PC-9 (cell line): Measurements from ENCODE around the gene CXXC5. TPM values are rescaled to one million over a fixed set of nuclear protein-coding genes. Genes with fewer than 3 reads are reported as not detected.

Experiments
- BruUV-seq: library from RNA; stranded (reverse); fragments of 400-500 nt; replicated peaks from 2 replicates; lab custom pipeline; 2021; lab: Mats Ljungman, UMichigan
- CTCF ChIA-PET: fragments of 300-600 bp; sonication (Branson Sonifier 250); formaldehyde crosslinking; loops from one replicate; lab custom pipeline; 2022; ENCODE audit warnings: antibody characterized with exemption; lab: Charles Lee
- POLR2A ChIA-PET: fragments of 300-600 bp; sonication (Branson Sonifier 250); formaldehyde crosslinking; loops from one replicate; lab custom pipeline; 2022; ENCODE audit warnings: antibody characterized with exemption; ENCODE audit not compliant: unreplicated experiment; lab: Charles Lee
- DNase-seq, 2 experiments: peaks; one replicate each; pipeline versions ENCODE4 v3.0.0 to v3.0.0-alpha.2; 2015 to 2022; ENCODE audit warnings: mixed read lengths in 1 of 2
- H2AFZ ChIP-seq: fragments of 200-600 bp; sonication (generic); 2 replicates; pipeline ENCODE4 v1.8.1; 2017; ENCODE audit warnings: antibody characterized with exemption
- H3F3A ChIP-seq: fragments of 200-600 bp; sonication (generic); 2 replicates; pipeline ENCODE4 v1.8.1; 2017; ENCODE audit warnings: antibody characterized with exemption, mild to moderate bottlenecking, low read depth; ENCODE audit not compliant: insufficient read depth
- H3K27ac ChIP-seq: fragments of 200-600 bp; sonication (generic); 2 replicates; pipeline ENCODE4 v1.6.1; 2016; ENCODE audit warnings: mixed run types
- H3K27me3 ChIP-seq: fragments of 200-600 bp; sonication (generic); 2 replicates; pipeline ENCODE4 v1.6.1; 2016; ENCODE audit warnings: low read depth, mixed run types; ENCODE audit not compliant: insufficient read depth
- H3K36me3 ChIP-seq: fragments of 200-600 bp; sonication (generic); 2 replicates; pipeline ENCODE4 v1.6.1; 2016; ENCODE audit warnings: low read depth, mixed run types
- H3K4me1 ChIP-seq: fragments of 200-600 bp; sonication (generic); replicated peaks from 2 replicates; pipeline ENCODE4 v1.6.1; 2016; ENCODE audit warnings: mixed run types; ENCODE audit not compliant: insufficient read depth
- H3K4me2 ChIP-seq: fragments of 200-600 bp; sonication (generic); 2 replicates; pipeline ENCODE4 v1.6.1; 2017; ENCODE audit warnings: mixed run types
- H3K4me3 ChIP-seq: fragments of 200-600 bp; sonication (generic); 2 replicates; pipeline ENCODE4 v1.6.1; 2016; ENCODE audit warnings: mixed run types
- H3K79me2 ChIP-seq: fragments of 200-600 bp; sonication (generic); 2 replicates; pipeline ENCODE4 v1.6.1; 2017; ENCODE audit warnings: low read depth, mixed run types
- H3K9me2 ChIP-seq: fragments of 200-600 bp; sonication (generic); 2 replicates; pipeline ENCODE4 v1.8.1; 2017; ENCODE audit warnings: mild to moderate bottlenecking; ENCODE audit not compliant: insufficient read depth
- H3K9me3 ChIP-seq: fragments of 200-600 bp; sonication (generic); 2 replicates; pipeline ENCODE4 v1.8.1; 2016; ENCODE audit warnings: low read depth; ENCODE audit not compliant: insufficient read depth
- H4K20me1 ChIP-seq: fragments of 200-600 bp; sonication (generic); 2 replicates; pipeline ENCODE4 v1.8.1; 2017; ENCODE audit not compliant: insufficient read depth
- CTCF ChIP-seq: fragments of 200-600 bp; sonication (generic); conservative IDR thresholded peaks from 2 replicates; pipeline ENCODE4 v1.6.1; 2017; ENCODE audit warnings: mixed run types, antibody characterized with exemption, mild to moderate bottlenecking, moderate library complexity
- EZH2 ChIP-seq: fragments of 200-600 bp; sonication (generic); IDR thresholded peaks from 2 replicates; pipeline ENCODE4 v1.8.0; 2017; ENCODE audit warnings: antibody characterized with exemption, low read depth
- intact Hi-C: fragments of 100-400 bp; cut with micrococcal nuclease; formaldehyde crosslinking; loops from one replicate; pipeline ENCODE4 v1.10.0; 2022; ENCODE audit not compliant: unreplicated experiment
- total RNA-seq: library from RNA; stranded (reverse); gene quantifications from 2 replicates; pipeline ENCODE4 v1.2.3, GENCODE V29; 2021

The CXXC5 gene
- total RNA-seq, 1 experiment from 2014 or later, result 59.9 TPM

GRCh38 chr5:139681112-139681458, 32.9 kb downstream of the CXXC5 start:
- Histone ChIP-seq H3F3A (peaks cover 7% of the 10 kb centered on the region; the same call in 1 of the 2 replicates), H3K36me3 (no peaks in the 10 kb centered on the region), H3K4me2 (no peak overlapping the region), H3K9me3 (no peaks in the 10 kb centered on the region), H2AFZ (no peak overlapping the region), H3K79me2 (no peaks in the 10 kb centered on the region), H3K27ac (no peak overlapping the region), H3K4me3 (no peak overlapping the region), H3K4me1 (no peaks in the 10 kb centered on the region), H4K20me1 (peaks cover 36% of the 10 kb centered on the region), H3K27me3 (no peaks in the 10 kb centered on the region), H3K9me2 (no peaks in the 10 kb centered on the region)
- ChIA-PET CTCF (no interaction called here), POLR2A (no interaction called here)
- BruUV-seq, result no TSS peak
- intact Hi-C loops, result no loop called here
- no peak for TF ChIP-seq EZH2
- TF ChIP-seq CTCF, result no peak
- no peak for DNase-seq

GRCh38 chr5:139681466-139681865, 33.3 kb downstream of the CXXC5 start:
- Histone ChIP-seq H3K36me3 (no peaks in the 10 kb centered on the region), H3K79me2 (no peaks in the 10 kb centered on the region), H3K9me3 (no peaks in the 10 kb centered on the region), H3F3A (peaks cover 7% of the 10 kb centered on the region; the same call in 1 of the 2 replicates), H3K27ac (no peak overlapping the region), H2AFZ (no peak overlapping the region), H3K4me2 (no peak overlapping the region), H3K27me3 (no peaks in the 10 kb centered on the region), H4K20me1 (peaks cover 36% of the 10 kb centered on the region), H3K4me1 (no peaks in the 10 kb centered on the region), H3K4me3 (no peak overlapping the region), H3K9me2 (no peaks in the 10 kb centered on the region)
- ChIA-PET POLR2A (no interaction called here), CTCF (no interaction called here)
- DNase-seq, result no peak
- TF ChIP-seq EZH2 (no peak), CTCF (no peak)
- intact Hi-C loops, result no loop called here
- BruUV-seq, result no TSS peak

GRCh38 chr5:139682016-139682975, 34.1 kb downstream of the CXXC5 start:
- Histone ChIP-seq H3K36me3 (no peaks in the 10 kb centered on the region), H3K27me3 (no peaks in the 10 kb centered on the region), H3F3A (peaks cover 7% of the 10 kb centered on the region; the same call in 1 of the 2 replicates), H3K27ac (no peak overlapping the region), H3K9me2 (no peaks in the 10 kb centered on the region), H3K4me2 (no peak overlapping the region), H3K4me3 (no peak overlapping the region), H3K79me2 (no peaks in the 10 kb centered on the region), H3K9me3 (no peaks in the 10 kb centered on the region), H2AFZ (no peak overlapping the region), H3K4me1 (no peaks in the 10 kb centered on the region), H4K20me1 (peaks cover 30% of the 10 kb centered on the region)
- TF ChIP-seq EZH2 (no peak), CTCF (no peak)
- ChIA-PET CTCF (no interaction called here), POLR2A (interaction anchor here (0.6 kb wide), 1 partner anchor 10 kb away, joined by 3 read pairs; no protein-coding TSS in a partner anchor)
- no peak for DNase-seq
- BruUV-seq, result no TSS peak
- intact Hi-C loops, result no loop called here
